ENCODE measurements around the gene KRTAP4-7. TPM values are rescaled to one million over a fixed set of nuclear protein-coding genes. Genes with fewer than 3 reads are reported as not detected.

The KRTAP4-7 gene
- total and polyA plus RNA-seq, 12 donors, result not detected

DNA sequence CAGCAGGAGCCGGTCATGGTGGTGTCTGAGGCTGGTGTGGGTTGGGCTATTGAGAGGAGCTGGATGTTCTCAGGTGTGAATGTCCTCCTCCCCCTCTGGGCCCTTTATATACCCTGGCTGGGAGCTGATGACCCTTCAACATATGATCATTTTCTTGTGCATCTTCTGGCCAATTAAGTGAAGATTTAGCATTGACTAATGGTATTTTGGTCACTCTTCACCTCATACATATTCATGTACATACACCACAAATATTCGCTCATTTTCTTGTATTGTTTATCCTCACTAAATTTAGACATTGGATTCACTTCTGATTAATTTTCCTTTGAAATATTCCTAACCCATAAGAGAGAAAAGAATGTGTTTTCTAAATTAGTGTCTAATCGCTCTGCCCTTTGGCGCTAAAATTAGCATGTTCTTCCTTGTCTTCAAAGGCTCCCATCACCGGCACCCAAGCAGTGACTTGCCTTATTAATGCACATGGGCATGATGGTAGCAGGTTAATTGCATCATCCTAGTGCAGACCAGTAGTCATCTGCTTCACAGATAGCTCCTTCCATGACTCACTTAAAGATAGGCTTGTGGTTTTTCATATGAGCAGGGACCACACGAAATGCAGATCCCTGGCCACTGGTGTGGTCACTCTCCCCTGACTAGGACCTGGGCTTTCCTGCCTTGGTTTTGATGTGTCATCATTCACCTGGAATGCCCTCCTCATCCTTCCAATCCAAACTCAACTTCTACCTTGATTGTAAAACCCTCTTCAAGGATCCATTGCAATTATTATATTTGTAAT is 17.9 kb upstream of the KRTAP4-7 start, which contains the start of gene KRTAP2-4:
Gene KRTAP2-4, minus strand, starts transcription at position 51 of the 796 bp plus-strand sequence. Its CDS starts 34 bp downstream, at position 17.
- H3K4me3 ChIP-seq, result no peak within 1 kb of the TSS
- no peak for DNase-seq
- no peaks in the 10 kb centered on the region for H3K4me1 ChIP-seq (replicated peaks in 1 of 2)
- 86 to 94% (median 88%) methylated on average over 5 to 6 of the region's 6 CpGs for WGBS, 4 donors
- intact Hi-C loops (cut with DNase I), result no loop called here
- no peaks in the 10 kb centered on the region for H3K27me3 ChIP-seq
- H3K36me3 ChIP-seq (replicated peaks in 1 of 2), result no peaks in the 10 kb centered on the region
- no peak within 1 kb of the TSS for H3K27ac ChIP-seq
- TF ChIP-seq, protein P1, sequence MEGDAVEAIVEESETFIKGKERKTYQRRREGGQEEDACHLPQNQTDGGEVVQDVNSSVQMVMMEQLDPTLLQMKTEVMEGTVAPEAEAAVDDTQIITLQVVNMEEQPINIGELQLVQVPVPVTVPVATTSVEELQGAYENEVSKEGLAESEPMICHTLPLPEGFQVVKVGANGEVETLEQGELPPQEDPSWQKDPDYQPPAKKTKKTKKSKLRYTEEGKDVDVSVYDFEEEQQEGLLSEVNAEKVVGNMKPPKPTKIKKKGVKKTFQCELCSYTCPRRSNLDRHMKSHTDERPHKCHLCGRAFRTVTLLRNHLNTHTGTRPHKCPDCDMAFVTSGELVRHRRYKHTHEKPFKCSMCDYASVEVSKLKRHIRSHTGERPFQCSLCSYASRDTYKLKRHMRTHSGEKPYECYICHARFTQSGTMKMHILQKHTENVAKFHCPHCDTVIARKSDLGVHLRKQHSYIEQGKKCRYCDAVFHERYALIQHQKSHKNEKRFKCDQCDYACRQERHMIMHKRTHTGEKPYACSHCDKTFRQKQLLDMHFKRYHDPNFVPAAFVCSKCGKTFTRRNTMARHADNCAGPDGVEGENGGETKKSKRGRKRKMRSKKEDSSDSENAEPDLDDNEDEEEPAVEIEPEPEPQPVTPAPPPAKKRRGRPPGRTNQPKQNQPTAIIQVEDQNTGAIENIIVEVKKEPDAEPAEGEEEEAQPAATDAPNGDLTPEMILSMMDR (IDR thresholded peaks at IDR 0.05), result no peak
- TF ChIP-seq POLR2A (IDR thresholded peaks at IDR 0.05), result no peak
- no peaks in the 10 kb centered on the region for H3K9me3 ChIP-seq (replicated peaks in 1 of 3)

DNA sequence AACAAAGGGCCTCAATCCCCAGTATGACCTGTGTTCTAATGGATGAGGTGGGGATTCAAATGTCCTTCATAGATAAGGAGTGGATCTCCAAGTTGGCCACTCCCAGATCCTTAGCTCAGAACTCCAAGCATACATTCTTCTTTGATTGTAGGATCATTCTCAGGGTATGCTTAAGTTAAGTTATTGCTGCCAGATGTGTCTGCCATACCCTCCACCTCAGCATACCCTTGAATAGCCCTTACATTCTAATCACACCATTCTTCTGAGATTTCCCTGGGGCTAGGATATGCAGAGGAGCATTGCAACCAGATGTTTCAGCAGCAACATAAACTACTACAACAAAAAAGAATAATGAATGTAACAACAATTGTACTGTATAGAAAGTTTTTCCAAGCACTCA is 16.7 kb upstream of the KRTAP4-7 start:
- TF ChIP-seq, protein P1 (IDR thresholded peaks at IDR 0.05), result no peak
- TF ChIP-seq POLR2A (IDR thresholded peaks at IDR 0.05), result no peak
- H3K4me1 ChIP-seq (replicated peaks in 1 of 2), result no peaks in the 10 kb centered on the region

DNA sequence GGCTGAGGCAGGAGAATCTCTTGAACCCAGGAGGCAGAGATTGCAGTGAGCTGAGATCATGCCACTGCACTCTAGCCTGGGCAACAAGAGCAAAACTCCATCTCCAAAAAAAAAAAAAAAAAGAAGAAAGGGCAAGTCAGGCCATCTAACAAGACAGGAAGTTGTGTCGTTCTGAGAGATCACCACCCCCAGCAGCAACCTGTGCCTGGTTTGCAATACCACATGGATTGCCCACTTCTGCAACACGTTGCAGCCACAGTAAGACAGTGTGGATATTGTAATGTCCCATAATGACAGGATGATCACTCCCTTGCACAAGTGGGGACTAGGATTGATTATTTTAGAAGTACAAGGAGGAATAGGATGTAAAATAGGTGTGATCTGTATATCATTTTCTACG is 14.9 kb upstream of the KRTAP4-7 start:
- intact Hi-C loops (cut with DNase I), result no loop called here
- no peak overlapping the region for H3K4me3 ChIP-seq
- TF ChIP-seq, protein P1 (IDR thresholded peaks at IDR 0.05), result no peak
- no peak for TF ChIP-seq POLR2A (IDR thresholded peaks at IDR 0.05)
- no peaks in the 10 kb centered on the region for H3K27me3 ChIP-seq
- 70 to 85% (median 78%) methylated on average over 3 of the region's 3 CpGs for WGBS, 4 donors
- H3K27ac ChIP-seq, result no peak overlapping the region
- no peaks in the 10 kb centered on the region for H3K4me1 ChIP-seq (replicated peaks in 1 of 2)
- no peaks in the 10 kb centered on the region for H3K9me3 ChIP-seq (replicated peaks in 1 of 3)
- DNase-seq, result no peak
- no peaks in the 10 kb centered on the region for H3K36me3 ChIP-seq (replicated peaks in 1 of 2)

More for the DNA sequence above, 16.7 kb upstream of the KRTAP4-7 start:
- H3K9me3 ChIP-seq (replicated peaks in 1 of 3), result no peaks in the 10 kb centered on the region
- no peaks in the 10 kb centered on the region for H3K27me3 ChIP-seq
- H3K27ac ChIP-seq, result no peak overlapping the region
- no peak overlapping the region for H3K4me3 ChIP-seq
- DNase-seq, result no peak
- intact Hi-C loops (cut with DNase I), result no loop called here
- no peaks in the 10 kb centered on the region for H3K36me3 ChIP-seq (replicated peaks in 1 of 2)

DNA sequence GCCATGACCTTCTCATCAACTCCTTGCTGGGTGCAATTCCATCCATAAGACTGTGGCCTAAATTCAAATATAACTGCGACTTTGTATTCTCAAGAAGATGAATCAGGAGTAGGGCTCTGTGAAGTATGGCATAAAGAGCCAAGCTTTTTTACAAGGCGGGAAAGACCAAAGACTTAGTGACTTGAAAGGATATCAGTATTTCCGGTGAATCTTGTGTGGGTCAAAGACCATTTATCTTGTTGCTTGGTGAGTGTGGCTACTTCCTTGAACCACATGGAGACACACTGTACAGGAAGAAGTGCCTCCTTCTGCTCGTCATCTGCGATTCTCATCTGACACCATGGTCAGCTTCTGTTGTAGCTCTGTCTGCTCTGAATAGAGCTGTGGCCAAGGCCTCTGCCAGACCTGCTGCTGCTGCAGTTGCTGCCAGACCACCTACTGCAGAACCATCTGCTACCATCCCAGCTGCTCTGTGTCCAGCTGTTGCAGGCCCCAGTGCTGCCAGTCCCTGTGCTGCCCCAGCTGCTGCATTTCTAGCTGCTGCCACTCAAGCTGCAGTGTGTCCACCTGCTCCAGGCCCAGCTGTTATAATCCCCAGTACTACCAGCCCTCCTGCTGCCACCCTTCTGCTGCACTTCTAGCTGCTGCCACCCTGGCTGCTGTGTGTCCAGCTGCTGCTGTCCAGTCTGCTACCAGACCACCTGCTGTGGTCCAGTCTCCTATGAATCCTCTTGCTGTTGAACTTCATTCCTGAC is 12.2 kb upstream of the KRTAP4-7 start:
- H3K27ac ChIP-seq, result no peak overlapping the region
- 77 to 84% (median 80%) methylated on average over 5 of the region's 5 CpGs for WGBS, 4 donors
- H3K4me1 ChIP-seq (replicated peaks in 1 of 2), result no peaks in the 10 kb centered on the region
- intact Hi-C loops (cut with DNase I), result no loop called here
- no peaks in the 10 kb centered on the region for H3K9me3 ChIP-seq (replicated peaks in 1 of 3)
- TF ChIP-seq, protein P1 (IDR thresholded peaks at IDR 0.05), result no peak
- TF ChIP-seq POLR2A (IDR thresholded peaks at IDR 0.05), result no peak
- H3K27me3 ChIP-seq, result no peaks in the 10 kb centered on the region
- no peaks in the 10 kb centered on the region for H3K36me3 ChIP-seq (replicated peaks in 1 of 2)
- no peak overlapping the region for H3K4me3 ChIP-seq
- no peak for DNase-seq

Data from adrenal gland (tissue), 12 donors.